NCI-H526 (cell line): ENCODE data around the gene BDH1.

Experiments used
- DNase-seq, 2 experiments: peaks; one replicate each; lab custom pipeline; 2025; lab: John Stamatoyannopoulos, UW

BDH1 gene

GRCh38 chr3:197507081-197507480 is 48.7 kb downstream of the BDH1 start:
- DNase-seq: no peak

- DNase-seq: no peak
These were observed 49.8 kb downstream of the BDH1 start for GRCh38 chr3:197505796-197506548.

- no peak for DNase-seq
These were observed 51.1 kb downstream of the BDH1 start for GRCh38 chr3:197504641-197505121.

- no peak for DNase-seq
These were observed 51.5 kb downstream of the BDH1 start for GRCh38 chr3:197504229-197504628.

GRCh38 chr3:197503652-197504051 is 52.1 kb downstream of the BDH1 start:
- DNase-seq: no peak

- DNase-seq: peak; percentile 60 to 88
These were observed 53.7 kb downstream of the BDH1 start for GRCh38 chr3:197501879-197502620.

- DNase-seq: peak; percentile 32 to 36
These were observed 54.3 kb downstream of the BDH1 start for GRCh38 chr3:197501496-197501878.

GRCh38 chr3:197500812-197501211 is 55.0 kb downstream of the BDH1 start:
- DNase-seq: no peak

GRCh38 chr3:197499427-197499826 is 56.3 kb downstream of the BDH1 start:
- no peak for DNase-seq

GRCh38 chr3:197498499-197499241 is 57.1 kb downstream of the BDH1 start:
- DNase-seq: no peak

GRCh38 chr3:197496746-197497125 is 59.0 kb downstream of the BDH1 start:
- DNase-seq: no peak

- DNase-seq: no peak
These were observed 59.6 kb downstream of the BDH1 start for GRCh38 chr3:197495999-197496745.

GRCh38 chr3:197495499-197495898 is 60.3 kb downstream of the BDH1 start:
- DNase-seq: no peak

GRCh38 chr3:197495059-197495455 is 60.7 kb downstream of the BDH1 start:
- DNase-seq: no peak

GRCh38 chr3:197494366-197495058 is 61.3 kb downstream of the BDH1 start:
- peak in 1 of 2 experiments; percentile 37 for DNase-seq

- DNase-seq: no peak
These were observed 62.7 kb downstream of the BDH1 start for GRCh38 chr3:197493049-197493448.

GRCh38 chr3:197491923-197492664 is 63.7 kb downstream of the BDH1 start:
- DNase-seq: no peak

GRCh38 chr3:197491478-197491877 is 64.3 kb downstream of the BDH1 start:
- DNase-seq: no peak

GRCh38 chr3:197490098-197491058 is 65.4 kb downstream of the BDH1 start:
- no peak for DNase-seq
